PFSK-1 (cell line): ENCODE results near the gene WNT4.

ENCODE experiments used
- POLR2AphosphoS5 ChIP-seq: IDR thresholded peaks from 2 replicates; pipeline ENCODE4 v1.6.1; 2012; ENCODE audit warnings: low read depth, mild to moderate bottlenecking, control low read depth, low read length, moderate library complexity
- SIN3A ChIP-seq: IDR thresholded peaks from 2 replicates; pipeline ENCODE4 v1.6.1; 2012; ENCODE audit warnings: mild to moderate bottlenecking, low read length, moderate library complexity, borderline replicate concordance; ENCODE audit not compliant: insufficient read depth

DNA sequence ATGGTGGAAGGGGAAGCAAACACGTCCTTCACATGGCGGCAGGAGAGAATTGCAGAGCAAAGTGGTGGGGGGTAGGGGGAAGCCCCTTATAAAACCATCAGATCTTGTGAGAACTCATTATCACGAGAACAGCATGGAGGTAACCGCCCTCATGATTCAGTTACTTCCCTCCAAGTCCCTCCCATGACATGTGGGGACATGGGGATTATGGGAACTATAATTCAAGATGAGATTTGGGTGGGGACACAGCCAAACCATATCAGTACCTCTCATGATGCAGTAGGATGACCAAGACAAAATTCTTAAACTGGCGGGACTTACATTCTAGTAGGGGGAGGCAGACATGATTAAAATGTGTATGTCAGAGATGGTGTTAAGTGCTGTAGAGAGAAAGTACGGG is 38.8 kb downstream of the WNT4 start:
- TF ChIP-seq POLR2AphosphoS5 (no peak), SIN3A (no peak)
